Glomerular visceral epithelial cell (primary cell): Measurements from ENCODE around the gene A1BG.
A peak's percentile ranks its signal among the peaks of the same experiment; 100 is the strongest.
"Not testable (repeated sequence)": the region's sequence is repeated elsewhere in the genome, so short reads cannot be mapped to it uniquely, and the experiment has no call there.

ENCODE experiments used
- DNase-seq: peaks from one replicate; pipeline ENCODE4 v3.0.0-alpha.2; 2016; ENCODE audit errors: extremely low spot score

A1BG gene

GRCh38 chr19:58336216-58336615 is 17.1 kb downstream of the A1BG start:
- DNase-seq, result no peak

GRCh38 chr19:58335630-58336029 is 17.7 kb downstream of the A1BG start:
- no peak for DNase-seq

- no peak for DNase-seq
Measured at GRCh38 chr19:58334691-58335249, 18.5 kb downstream of the A1BG start.

- no peak for DNase-seq
Measured at GRCh38 chr19:58332697-58333096, 20.6 kb downstream of the A1BG start.

GRCh38 chr19:58330458-58330857 is 22.8 kb downstream of the A1BG start:
- DNase-seq, result no peak

- no peak for DNase-seq
Measured at GRCh38 chr19:58328999-58329398, 24.3 kb downstream of the A1BG start.

- DNase-seq, result peak; percentile 95
Measured at GRCh38 chr19:58326914-58327726, 26.2 kb downstream of the A1BG start, which contains the start of gene ZSCAN22. Gene ZSCAN22 (plus strand): TSS chr19:58326994. CDS start chr19:58334803, 7,809 bp downstream.

- DNase-seq, result no peak
Measured at GRCh38 chr19:58326501-58326913, 26.8 kb downstream of the A1BG start.

GRCh38 chr19:58325311-58326022 is 27.8 kb downstream of the A1BG start:
- peak; percentile 25 for DNase-seq

- DNase-seq, result no peak
Measured at GRCh38 chr19:58319241-58319640, 34.1 kb downstream of the A1BG start.

GRCh38 chr19:58318297-58318696 is 35.0 kb downstream of the A1BG start:
- no peak for DNase-seq

- DNase-seq, result peak; percentile 50
Measured at GRCh38 chr19:58317476-58318072, 35.7 kb downstream of the A1BG start.

- no peak for DNase-seq
Measured at GRCh38 chr19:58315580-58315979, 37.7 kb downstream of the A1BG start.

GRCh38 chr19:58311345-58311865 is 41.9 kb downstream of the A1BG start:
- no peak for DNase-seq

- not testable (repeated sequence) for DNase-seq
Measured at GRCh38 chr19:58310685-58311084, 42.6 kb downstream of the A1BG start.

GRCh38 chr19:58307736-58308135 is 45.6 kb downstream of the A1BG start:
- no peak for DNase-seq

GRCh38 chr19:58305932-58306323 is 47.4 kb downstream of the A1BG start:
- no peak for DNase-seq

- peak; percentile 97 for DNase-seq
Measured at GRCh38 chr19:58305065-58305931, 48.0 kb downstream of the A1BG start, which contains the start of gene ERVK3-1. Gene ERVK3-1 (plus strand): TSS chr19:58305377. CDS start chr19:58312169, 6,792 bp downstream.

GRCh38 chr19:58304748-58305064 is 48.6 kb downstream of the A1BG start:
- no peak for DNase-seq

- no peak for DNase-seq
Measured at GRCh38 chr19:58304255-58304654, 49.0 kb downstream of the A1BG start.

- no peak for DNase-seq
Measured at GRCh38 chr19:58300620-58301019, 52.7 kb downstream of the A1BG start.
